ENCODE results near the gene ARHGEF16.

DNA sequence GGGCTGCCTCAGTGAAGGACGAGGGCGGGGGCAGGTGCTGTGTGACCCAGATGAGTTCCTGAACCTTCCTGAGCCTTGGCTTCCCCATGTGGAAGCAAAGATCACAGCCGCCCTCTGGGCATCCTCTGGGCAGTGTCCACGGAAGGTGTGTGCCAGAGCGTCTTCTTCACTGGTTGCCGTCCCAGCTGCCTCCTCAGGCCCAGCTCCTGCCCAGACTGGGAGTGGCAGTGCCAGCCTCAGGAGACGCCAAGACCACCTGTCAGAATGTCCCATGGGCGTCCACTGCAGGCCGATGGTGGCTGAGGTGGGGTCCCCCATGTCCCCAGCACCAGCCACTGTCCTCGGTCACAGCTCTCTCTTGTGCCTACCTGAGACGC lies 10.2 kb downstream of the ARHGEF16 start:
- no peak for TF ChIP-seq TEAD4 (CRISPR knock-in tag; IDR thresholded peaks at IDR 0.05)
- TF ChIP-seq, protein P1, sequence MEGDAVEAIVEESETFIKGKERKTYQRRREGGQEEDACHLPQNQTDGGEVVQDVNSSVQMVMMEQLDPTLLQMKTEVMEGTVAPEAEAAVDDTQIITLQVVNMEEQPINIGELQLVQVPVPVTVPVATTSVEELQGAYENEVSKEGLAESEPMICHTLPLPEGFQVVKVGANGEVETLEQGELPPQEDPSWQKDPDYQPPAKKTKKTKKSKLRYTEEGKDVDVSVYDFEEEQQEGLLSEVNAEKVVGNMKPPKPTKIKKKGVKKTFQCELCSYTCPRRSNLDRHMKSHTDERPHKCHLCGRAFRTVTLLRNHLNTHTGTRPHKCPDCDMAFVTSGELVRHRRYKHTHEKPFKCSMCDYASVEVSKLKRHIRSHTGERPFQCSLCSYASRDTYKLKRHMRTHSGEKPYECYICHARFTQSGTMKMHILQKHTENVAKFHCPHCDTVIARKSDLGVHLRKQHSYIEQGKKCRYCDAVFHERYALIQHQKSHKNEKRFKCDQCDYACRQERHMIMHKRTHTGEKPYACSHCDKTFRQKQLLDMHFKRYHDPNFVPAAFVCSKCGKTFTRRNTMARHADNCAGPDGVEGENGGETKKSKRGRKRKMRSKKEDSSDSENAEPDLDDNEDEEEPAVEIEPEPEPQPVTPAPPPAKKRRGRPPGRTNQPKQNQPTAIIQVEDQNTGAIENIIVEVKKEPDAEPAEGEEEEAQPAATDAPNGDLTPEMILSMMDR (IDR thresholded peaks at IDR 0.05): no peak
- TF ChIP-seq NR3C1 (CRISPR knock-in tag; conservative IDR thresholded peaks at IDR 0.05; ENCODE audit: low read depth): no peak
- TF ChIP-seq ZSCAN18 (CRISPR knock-in tag; IDR thresholded peaks at IDR 0.05): no peak

All from WTC11 (cell line).